ENCODE results near the gene CACNA2D3.

Gene CACNA2D3

DNA sequence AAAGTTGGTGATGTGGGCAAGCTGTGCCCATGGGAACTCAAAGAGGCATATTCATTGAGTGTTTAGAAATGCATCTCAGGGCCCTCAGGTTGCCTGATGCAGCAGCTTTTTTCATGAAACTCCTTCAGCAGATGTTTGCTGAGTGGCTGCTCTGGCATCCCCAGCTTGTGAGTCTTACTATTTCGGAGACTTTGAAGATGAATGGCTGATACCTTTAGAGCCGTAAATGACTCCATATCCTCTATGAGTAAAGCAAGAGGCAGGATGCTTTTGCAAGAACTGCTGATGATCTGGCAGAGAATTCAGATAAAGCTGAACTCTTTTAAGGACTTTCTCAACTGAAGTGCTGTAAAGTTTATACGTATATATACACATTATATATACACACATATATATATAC lies 384.3 kb downstream of the CACNA2D3 start:
- no peak for DNase-seq

DNA sequence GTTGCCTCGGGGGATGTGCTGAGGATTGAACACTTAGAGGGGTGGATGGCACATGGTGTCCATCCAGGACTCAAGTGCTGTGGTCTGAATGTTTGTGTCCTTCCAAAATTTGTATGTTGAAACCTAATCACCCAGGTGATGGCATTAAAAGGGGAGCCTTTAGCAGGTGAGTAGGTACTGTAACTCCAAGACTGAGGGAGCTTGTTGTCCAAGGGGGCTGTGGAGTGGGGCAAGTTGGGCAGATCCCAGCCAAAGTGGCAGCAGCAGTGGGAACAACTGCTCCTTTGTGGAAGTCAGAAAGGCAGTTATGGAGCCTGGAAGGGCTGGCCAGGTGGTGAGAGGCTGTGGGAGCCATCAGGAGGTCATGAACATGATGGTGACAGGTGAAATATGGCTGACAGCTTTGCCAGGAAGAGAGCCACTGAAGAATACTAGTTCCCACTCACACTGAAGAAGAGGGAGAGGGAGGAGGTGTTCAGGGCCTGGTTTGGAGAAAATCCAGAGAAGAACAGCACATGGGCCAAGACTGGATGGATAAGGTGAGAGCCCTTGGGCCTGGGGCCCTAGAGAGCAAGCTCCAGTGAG lies 385.6 kb downstream of the CACNA2D3 start:
- no peak for DNase-seq

DNA sequence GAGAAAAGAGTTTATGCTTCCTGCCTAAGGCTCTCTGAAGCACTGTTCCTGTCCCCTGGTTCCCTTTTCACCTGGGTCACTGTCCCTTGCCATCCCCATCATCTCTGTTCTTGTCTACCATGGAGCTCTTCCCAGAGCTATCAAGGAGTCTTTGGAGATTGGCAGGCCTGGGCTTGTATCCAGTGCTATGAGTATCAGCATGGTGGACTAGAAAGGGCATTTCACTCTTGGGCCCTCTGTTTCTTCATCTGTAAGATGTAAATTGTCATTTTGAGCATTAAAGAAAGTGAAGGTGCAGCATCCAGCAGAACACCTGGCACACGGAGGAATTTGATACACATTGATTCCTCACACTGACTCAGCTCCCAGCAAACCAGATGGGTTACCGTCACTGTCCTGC lies 388.2 kb downstream of the CACNA2D3 start:
- no peak for DNase-seq

DNA sequence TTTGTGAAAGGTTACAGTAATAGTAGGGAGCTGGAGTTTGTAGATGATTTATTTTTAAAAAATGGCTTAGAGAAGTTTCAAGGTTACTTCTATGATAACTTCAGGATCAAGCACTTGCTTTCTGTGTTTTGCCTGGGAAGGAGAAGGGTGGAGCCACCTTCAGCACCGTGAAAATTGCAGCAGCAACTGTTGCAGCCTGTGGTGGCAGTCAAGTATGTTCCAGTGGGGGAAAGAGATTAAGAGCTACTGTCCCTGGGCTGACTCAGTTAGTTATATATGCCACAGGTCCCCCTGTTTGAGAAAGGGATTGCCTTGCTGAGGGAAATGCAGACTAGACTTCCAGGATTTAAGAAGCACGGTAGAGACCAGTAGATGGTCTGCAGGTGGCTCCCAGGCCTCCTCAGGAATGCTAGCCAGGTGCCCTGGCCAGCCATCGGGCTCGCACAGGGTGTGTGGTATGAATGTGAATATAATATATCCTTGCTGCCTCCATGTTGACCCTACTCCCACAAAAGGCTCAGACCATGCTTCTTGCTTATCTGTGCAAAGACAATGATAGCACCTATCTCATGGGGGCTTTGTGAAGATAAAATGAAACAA lies 389.5 kb downstream of the CACNA2D3 start:
- no peak for DNase-seq

DNA sequence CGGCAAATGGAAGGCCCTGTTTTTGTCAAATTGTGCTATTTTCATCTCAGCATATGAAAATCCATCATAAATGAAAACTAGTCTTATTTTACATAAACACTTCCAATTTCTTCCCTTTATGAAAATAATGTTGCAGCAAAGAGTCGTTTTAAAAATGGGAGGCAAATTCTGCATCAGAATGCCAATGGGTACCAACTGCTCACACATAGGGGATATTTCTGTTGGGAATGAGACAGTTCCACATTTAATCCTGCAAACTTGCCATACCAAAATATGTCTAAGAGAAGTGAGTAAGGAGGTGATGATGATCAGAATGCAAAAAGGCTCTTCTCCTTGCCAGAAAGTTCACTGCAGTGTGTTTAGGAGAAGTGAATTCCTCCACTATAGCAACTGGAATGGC lies 391.7 kb downstream of the CACNA2D3 start:
- no peak for DNase-seq

DNA sequence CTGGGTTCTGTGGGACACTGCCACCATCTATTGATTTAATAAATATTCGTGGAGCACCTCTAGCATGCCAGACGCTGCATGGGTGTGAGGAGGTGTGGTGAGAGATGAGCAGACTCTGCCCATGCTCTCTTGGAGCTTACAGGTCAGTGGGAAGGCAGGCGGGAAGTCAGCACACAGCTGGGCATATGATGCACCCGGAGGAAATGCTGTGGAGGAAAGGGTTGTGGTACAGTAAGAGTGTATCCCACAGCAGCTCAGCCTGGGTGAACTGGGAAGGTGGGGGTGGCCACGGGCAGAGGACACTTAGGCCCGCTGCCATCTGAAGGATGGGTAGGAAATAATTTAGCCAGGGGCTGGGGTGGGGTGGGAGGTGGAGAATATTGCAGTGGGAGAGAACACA lies 392.1 kb downstream of the CACNA2D3 start:
- no peak for DNase-seq

DNA sequence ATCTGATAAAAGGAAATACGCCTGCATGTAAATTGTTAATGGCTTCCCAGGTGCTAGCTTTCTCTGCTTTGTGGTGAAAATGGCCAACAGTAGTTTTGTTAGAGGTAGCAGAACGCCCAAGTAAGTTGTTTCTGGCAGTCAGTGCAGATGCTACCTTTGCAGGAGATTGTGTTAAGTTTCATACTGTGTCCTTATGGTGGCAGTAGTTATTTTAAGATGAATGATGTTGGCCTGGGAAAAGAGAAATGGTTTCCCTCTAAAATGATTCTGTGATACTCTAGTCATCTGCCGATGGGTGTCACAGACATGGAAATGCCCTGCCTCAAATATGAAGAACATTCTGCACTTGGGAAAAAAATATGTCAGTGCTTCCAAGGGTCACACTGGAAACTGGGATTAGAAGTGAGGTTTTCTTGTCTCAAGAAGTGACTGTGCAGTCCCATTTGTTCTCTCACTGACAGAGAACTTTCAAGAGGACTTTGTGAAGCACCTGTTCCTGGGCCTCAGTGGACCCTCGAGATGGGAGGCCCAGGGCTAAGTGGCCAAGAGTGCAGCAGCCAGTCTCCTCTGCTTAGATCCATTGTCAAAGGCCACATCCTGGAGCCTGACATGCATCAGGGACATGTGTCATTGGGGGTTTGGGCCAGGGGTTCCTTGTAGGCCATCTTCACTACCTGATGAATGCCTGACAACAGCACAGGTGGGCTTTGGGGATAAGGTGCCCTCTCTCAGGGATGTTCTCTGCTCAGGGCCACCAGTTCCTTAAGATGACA lies 393.3 kb downstream of the CACNA2D3 start:
- DNase-seq, result no peak

DNA sequence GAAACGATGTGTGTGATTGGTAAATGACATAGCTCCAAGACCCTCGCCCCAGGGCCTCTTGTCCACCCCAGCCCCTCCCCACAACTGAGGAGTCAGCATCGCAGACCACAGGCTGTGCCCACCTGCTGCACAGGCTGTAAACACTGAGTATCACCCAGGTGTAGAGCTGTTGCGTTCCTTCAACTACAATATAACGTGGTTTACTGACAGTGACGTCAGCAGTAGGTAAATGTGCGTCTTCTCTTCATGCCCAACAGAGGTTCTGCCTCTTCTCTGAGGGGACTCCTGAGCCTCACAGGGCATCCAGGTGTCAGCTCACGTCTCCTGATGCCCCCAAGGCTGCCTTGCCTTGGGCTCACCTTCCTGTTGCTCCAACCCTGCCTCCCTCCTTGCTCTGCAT lies 395.1 kb downstream of the CACNA2D3 start:
- no peak for DNase-seq

DNA sequence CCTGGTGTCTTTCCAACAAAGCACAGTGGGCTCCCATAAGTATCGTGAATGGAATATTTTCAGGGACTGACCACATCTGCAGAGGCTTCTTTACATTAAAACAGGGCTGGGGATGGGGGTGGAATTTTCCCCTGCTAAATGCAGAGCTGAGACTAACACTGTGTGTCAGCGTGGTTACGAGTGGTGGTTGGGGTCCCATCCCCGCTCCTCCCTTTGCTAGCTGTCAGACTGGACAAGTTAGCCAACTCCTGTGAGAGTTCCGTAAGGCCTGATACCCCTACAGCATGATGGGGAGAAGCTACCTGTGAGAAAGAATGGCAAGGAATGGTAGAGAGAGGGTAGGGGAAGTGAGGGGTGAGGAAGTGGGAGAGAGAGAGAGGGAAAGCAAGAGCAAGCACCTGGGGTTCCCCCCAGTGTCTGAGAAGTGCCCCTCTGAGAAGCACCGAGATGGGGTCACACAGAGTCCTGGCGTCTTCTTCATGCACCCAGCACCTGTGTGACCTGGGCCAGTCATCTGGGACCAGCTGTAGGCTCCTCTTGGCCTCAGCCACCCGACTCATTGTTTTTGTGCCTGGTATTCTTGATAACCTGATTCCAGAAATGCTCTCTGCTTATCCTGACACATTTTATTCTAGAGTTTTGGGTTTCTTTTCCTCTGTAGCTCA lies 395.8 kb downstream of the CACNA2D3 start:
- no peak for DNase-seq

DNA sequence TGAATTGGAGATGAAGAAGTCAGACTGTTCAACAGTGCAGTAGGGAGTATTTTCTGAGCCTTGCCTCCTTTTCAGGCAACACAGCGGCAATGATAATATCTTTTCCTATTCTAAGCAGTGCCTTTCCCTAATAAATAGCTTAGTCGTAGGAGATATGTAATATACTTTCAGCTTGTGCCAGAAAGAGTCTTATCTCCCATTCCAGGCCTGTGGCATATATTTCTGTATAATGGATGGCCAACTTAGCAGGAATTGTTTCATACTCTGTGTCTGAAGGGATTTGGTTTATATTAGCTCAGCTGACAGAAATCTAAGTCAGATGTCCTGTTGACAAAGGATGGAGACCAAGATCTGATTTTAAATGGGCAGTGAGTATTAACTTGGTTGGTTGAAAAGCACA lies 397.1 kb downstream of the CACNA2D3 start:
- no peak for DNase-seq

DNA sequence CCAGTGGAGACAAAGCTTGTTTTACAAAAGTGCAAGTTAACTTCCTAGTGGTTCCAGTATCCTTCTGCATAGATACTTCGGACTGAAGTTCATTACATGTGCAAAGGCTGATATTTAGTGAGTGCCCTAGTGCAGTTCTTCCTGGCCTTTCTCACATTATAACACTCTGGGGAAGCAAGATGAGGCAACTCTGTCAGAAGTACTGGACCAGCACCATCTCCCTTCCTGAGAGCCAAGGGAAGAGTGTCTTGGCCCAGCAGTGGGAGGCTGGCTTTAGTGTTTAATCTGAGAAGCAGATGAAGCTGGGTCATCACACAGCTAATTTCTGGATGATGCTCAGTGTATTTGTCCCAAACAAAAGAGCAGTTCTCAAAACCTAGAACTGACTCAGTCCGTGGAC lies 397.7 kb downstream of the CACNA2D3 start:
- DNase-seq, result no peak

DNA sequence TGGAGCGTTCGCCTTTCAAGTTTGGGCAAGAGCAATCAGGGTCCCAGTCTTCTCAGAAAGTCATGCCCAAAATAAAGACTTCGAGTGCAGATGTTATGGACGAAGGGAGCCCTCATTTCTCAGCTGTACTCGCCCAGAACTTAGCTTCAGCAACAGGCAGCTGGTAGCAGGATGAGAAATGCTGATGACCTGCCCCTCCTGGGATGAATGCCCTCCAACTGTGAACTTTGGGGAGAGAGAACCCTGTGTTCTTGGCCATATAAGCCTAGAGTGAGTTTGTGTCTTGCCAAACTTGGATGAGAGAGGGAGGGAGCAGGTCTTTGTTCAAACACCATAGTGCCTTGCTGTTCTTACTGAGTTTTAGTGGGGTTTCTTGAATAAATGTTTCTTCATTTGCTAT lies 405.2 kb downstream of the CACNA2D3 start:
- DNase-seq, result no peak

DNA sequence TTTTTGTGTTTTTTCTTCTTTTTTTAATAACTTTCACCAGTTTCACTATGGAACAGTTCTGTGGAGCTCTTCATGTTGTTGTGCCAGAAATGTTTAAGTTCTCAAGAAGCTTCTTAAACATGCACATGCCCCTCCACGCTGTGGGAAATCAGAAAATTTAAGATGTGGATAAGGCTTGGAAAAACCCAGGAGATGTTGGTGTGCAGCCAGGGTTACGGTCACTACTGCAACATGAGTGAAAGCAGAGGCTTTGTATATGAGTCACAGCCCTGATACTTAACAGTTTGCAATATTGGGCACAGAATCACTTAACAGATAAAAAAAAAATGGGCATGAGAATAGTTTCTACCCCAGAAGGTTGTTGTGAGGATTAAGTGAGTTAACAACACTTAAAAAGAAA lies 405.6 kb downstream of the CACNA2D3 start:
- no peak for DNase-seq

DNA sequence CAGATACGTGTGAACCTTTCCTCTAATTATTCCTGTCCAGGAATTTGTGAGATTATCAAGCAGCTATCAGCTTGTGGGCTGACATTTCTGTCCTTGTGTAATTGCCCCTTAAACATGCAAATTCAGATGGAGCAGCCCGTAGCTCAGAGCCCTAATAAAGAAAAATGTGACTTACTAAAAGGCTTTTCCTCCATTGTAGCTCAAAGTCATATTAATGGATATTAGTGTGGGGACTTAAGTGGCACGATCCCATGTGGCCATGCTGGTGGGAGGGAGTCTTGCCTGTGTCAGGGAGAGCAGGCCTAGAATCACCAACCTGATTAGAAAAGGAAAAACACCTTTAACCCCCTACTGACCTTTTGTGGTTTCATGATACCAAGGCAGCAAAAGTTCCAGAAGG lies 406.3 kb downstream of the CACNA2D3 start:
- no peak for DNase-seq

DNA sequence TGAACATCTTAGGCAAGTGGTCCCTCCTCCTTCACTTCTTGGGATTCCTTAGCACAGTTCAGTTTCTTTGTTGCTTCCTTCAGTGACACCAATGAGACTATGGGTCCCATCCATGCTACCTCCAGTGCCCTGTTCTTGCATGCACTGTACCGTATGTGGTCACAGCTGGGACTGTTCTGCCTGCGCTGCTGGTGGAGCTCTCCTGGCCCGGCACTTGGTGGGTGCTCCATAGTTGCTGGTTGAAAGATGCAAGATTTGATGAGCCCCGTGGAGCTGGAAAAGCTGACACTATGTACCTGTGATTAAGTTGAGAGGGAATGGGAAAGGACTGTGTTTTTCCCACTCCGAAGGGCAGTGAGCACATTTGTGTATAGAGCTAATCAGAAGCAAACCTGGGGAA lies 407.7 kb downstream of the CACNA2D3 start:
- no peak for DNase-seq

DNA sequence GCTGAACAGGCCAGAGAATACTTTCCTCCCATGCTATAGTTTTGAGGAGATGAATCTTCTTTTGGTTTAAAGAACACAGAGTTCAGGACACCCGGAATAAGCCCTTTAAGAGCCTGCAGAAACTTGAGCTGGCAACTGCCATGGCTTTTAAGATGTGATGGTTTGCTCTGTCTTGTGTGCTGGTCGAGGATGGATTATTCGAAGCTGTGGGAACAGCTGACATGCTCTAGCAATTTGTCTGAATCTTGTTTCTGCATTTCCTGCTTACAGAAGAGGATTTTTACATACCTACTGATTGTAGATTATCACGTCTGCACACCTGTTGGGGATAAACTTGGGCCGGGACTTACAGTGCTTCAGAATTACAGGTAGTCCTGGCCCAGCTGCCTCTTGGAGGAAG lies 408.6 kb downstream of the CACNA2D3 start:
- DNase-seq, result no peak

DNA sequence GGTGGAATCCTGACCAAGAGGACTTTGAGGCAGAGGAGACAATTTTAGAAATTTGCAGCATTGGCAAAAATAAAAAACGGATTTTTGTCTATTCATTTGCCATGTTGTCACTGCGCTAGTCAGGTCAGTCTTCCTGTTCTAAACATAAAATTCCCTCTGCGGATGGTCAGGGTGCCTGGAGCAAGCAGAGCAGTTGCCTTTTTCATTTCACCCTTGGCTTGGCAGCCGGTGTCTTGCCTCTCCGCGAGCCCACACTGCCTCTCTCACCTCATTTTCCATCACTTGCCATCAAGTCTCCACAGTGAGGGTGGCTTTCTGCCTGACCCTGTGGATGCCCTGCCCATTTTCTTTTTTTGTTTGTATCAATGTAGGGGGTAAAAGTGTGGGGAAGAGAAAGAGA lies 409.4 kb downstream of the CACNA2D3 start:
- no peak for DNase-seq

DNA sequence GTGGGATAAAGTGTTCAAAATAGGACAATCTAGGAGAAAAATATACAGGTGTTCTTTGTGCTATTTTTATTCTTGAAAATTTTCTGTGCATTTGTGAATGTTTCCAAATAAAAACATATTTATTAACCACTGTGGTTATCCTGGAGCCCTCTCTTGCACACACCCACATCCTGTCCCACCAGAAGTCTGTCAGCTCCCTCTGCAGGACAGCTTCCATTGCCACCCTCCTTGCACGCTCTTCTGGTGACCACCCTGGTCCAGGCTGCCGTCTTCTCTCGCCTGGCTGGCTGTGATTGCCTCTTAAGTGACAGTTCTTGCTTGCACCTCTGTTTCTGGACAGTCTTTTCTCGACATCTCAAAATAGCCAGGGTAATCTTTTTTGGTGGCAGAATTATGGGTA lies 411.5 kb downstream of the CACNA2D3 start:
- DNase-seq, result no peak

DNA sequence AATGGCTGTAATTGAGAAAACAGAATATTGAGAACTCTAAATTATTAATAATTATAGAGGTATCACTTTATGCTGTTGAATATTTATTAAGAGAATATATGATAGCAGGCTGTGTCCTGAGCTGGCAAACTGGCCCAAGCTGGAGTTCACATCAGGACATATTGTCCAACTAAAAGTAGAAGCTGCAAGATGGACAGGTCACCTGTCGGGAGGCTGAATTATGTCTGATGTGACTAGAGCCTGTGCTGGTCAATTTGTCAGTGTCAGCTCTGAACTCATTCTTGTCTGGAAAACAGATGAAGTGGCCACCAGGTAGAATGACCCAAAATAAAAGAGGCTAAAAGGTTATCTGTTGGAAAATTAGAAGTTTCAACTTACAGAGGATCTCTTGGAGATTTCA lies 413.3 kb downstream of the CACNA2D3 start:
- no peak for DNase-seq

DNA sequence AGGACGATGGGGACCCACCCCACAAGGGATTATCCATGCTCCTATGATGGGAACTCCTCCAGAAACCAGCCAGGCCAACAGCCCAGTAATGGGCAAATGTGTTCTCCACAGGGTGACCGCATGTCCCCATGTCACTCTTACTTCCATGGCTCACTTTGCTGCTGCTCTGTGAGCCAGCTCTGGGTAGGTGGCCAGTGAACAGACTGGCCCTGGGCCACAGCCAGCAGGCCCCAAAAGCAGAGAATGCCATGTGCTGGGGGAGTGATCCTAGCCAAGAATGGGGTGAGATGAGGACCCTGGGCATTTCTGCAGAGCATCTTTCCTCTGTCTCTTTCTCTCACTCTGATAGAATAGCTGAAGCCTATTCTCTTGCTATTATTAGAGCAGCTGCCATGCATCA lies 414.1 kb downstream of the CACNA2D3 start:
- no peak for DNase-seq

DNA sequence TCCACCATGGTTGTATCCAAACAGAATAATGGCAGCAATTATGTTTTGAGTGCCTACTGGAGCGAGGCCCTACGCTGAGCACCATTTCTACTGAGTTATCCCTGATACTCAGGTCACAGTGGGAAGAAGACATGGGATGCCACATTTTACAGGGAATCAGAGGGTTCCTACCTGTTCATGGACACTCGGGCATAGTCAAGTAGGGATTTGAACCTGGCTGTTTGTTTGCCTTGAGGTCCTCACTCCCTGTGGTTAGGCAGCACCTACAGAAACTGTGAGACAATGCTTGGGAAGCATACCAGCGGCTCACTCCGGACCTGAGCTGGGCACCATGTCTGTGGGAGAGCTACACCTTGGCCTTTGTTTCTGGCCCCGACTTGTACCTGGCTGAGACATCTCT lies 415.2 kb downstream of the CACNA2D3 start:
- DNase-seq, result no peak

DNA sequence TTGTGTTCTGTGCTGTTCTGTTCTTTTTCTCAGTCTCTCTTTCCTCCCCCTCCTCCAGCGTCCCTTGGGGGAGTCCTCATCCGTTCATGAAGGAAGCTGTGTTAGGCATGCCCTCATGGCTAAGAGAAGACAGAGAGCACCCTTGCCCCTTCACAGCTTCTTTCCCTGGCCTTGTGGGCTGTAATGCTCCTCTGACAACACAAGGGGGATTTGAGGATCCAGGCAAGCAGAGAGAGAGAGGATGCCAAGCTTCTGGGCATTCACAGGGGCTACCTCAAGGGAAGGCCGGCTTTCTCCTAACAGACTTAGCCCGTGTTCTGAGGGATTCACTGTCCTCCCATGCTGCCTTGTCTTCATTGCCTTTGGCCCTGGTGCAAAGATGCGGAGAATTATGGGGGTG lies 416.0 kb downstream of the CACNA2D3 start:
- no peak for DNase-seq

DNA sequence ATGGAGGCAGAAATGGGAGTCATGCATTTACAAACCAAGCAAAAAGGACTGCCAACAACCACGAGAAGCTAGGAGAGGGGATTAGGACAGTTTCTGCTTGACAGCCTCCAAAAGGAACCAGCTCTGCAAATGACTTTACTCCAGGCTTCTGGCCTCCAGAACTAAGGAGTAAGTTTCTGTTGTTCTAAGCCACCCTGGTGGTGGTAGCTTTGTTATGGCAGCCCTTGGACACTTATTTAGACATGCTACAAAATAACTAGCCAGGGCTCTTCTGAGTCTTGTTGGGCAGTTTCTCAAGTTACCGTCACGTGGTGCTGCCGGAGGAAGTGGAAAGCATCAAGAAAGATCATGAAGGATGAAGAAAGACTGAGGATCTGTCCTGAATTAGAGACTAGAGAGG lies 419.0 kb downstream of the CACNA2D3 start:
- no peak for DNase-seq

DNA sequence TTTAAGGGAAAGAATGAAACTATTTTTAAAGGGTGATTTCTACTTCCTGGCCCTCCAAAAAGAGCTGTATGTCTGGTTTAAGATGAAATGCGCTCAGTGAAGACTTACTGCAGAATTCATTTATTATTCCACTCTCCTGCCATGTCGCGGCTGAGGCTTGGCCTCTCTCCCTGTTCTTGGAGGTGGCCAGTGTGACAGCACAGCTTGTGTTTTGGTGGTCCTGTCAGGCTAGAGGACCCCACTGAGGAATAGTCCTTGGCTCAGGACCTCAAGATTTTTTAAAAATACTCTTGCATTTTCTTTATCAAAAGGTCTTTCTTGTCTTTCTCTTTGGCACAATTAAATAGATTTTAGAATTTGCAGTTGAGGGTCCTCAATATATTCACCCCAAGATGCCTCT lies 421.1 kb downstream of the CACNA2D3 start:
- no peak for DNase-seq

All from CD4-positive, alpha-beta T cell treated with Interferon gamma for 1 hour (primary cell).